NCI-H69 (cell line): ENCODE measurements around the gene TSPAN14.
A peak's percentile ranks its signal among the peaks of the same experiment; 100 is the strongest.

ENCODE experiments used
- DNase-seq: peaks from one replicate; lab custom pipeline; 2025; lab: John Stamatoyannopoulos, UW

Gene TSPAN14

DNA sequence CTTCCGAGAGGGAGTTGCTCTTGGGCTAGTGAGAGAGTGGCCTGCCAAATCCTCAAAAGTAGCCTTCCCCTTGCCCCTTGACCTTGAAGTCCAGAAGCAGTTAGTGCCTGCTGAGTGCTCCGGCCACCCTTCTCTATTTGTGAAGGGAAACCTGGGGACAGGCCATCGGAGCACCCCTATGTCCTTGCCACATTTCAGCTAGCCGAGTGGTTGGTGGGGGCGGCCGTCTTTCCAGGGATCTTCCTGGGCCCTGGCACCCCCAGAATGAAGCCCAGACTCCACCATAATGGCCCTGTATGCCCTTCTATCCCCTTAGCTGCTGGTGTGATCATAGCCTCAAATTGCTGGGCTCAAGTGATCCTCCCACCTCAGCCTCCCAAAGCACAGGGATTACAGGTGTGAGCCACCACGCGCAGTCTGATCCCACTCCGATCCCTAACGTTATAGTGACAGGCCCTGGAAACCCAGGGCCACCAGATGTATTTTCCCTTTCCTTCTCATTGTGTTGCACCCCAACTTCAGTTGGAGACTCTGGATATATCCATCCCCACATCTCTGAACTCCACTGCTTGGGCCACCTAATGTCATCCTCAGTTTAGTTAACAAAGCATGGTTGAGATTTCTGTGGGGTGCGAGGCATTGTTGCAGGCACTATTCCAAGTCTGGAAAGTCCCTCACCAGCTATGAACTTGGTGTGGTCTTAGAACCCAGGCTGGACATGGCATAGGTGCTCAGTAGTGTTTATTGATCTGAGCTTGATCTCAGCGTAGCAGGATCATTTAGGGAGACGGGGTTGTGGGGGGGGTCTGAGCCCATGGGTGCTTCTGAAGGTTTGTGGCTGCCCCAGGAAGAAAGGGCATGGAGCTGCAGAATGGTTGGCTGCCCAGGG lies 1.6 kb downstream of the TSPAN14 start:
- no peak for DNase-seq

DNA sequence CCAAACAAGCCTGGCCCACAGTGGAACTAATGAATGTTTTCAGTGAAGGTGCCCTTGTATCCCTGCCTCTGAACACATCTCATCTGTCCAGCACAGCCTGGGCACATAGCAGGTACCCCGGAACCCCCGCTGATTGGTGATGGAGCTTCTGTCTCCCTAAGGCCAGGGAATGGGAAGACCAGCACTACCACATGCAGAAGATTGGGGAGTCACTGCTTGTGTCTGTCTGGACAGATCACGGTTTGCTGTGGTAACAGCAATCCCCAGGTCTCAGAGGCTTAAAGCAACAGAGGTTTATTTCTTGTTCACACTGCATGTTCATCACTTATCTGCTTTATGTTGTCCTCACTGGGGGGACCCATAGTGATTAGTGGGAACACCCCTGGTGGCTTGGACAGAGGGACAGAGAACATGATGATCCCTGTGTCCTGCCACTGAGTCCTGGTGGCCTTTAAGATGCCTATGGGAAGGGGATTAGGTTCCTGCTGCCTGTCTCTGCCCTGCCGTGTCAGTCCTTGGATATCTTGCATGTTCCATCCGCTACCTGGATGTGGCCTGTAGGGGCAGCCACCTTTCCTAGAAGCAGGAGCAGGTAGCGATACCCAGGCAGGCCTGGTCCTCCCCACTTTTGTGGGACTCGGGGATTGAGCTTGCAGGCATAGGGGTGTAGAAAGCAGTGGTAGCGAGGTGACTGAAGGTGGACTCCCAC lies 3.6 kb downstream of the TSPAN14 start:
- no peak for DNase-seq

DNA sequence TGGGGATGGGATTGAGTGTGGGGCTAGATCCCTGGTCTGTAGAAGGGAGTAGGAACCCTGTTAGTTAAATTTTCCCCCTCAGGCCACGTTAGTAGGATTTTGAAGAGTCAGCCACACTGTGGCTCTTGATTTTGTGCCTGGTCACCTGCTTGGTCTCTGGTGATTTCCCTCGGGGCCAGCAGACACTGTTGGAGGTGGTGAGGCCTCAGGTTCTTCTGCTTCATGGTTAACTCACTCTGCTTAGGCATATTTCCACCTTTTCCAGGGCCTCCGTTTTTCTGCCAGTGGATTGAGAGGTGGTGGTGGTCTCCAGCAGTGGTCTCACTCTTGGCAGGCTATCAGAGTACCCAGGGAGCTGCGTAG lies 4.1 kb downstream of the TSPAN14 start:
- DNase-seq: no peak

DNA sequence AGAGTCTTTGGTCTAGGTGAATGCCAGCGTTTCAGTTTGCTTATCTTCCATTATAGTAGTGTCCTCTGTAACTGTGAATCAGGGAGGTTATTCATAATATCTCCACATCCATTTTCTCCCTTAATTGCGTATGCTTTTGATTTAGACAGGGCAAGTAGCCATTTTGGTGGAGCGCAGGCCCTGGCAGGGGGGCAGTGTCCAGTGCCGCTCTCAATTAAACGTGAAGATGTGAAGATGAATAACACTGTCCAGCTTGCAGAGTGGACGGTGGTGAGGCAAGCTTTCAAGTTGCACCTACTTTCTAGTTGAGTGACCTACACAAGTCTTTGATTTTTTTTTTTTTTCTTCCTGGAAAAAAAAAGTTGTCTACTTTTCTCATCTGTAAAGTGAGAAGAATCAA lies 4.5 kb downstream of the TSPAN14 start:
- DNase-seq: no peak

DNA sequence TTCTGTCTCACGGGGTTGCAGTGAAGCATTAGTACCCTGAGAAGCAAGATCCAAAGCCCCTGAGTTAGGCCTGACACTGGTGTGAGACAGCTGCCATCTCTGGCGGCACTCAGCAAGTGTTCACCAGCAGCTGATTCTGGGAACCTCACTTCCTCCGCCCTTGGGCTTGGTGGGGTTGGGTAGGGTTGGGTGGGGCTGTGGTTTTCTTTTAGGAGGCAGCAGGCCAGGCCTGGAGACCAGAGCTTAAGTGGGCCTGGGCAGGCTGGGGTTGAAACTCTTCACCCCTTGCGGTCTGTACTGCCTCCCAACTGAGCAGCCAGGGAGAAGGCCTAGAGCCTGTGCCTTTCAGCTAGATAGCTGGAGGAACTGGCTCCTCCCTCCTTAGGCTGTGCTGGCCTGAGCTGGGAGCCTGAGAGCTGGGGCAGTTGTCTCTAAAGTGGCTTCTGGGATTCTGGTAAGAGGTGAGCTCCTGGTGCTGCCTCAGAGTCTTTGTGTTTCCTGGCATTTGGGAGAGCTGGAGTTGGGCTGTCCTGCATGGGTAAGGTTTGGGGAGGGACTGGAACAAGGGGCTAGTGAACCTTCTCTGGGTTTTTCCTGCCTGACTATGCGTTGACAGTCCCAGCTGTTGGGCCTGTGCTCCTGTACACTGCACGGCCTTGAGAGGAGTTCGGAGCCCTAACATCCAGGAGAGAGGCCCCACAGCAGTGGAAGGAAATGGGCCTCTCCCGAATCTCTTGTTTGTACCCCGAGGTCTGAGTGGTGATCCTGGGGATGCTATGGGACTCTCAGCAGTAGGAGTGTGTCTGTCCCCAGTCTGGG lies 5.1 kb downstream of the TSPAN14 start:
- DNase-seq: peak; percentile 37

DNA sequence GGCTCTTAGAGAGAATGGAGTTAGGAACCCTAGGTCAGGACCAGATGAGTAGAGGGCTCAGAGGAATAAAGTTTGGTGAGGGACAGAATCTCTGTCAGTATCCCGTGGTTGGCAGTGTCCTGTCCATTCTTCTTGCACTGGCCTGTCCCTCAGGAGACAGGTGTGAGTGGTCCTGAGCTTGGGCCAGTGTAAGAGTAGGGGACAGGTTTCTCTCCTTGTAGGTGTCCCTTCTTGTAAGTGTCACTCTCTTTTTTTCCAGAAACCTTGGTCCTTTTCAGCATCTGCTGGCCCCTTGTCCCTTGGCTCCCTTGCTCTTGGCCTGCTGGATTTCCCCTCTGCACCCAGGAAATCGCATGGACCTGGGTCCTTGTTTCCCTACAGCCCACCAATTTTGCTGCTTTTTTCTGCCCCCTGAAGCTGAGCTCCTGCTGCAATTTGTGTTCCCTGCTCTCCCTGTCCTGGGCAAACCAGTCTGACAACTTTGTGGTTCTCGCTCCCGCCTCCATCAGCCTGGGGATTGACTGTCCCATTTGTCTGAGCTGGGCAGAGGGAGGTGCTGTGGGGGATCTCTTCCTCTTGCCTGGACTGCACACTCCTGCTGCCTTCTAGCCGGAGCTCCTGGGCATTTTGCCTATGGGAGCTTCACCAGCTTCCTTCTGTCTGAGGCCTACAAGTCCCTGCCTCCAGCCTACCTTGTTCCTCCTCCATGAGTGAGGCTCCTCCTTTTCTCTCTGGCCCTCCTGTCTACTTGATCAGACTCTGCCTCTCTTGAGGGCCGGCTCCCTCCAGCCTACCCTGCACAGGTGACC lies 6.5 kb downstream of the TSPAN14 start:
- DNase-seq: peak; percentile 20

DNA sequence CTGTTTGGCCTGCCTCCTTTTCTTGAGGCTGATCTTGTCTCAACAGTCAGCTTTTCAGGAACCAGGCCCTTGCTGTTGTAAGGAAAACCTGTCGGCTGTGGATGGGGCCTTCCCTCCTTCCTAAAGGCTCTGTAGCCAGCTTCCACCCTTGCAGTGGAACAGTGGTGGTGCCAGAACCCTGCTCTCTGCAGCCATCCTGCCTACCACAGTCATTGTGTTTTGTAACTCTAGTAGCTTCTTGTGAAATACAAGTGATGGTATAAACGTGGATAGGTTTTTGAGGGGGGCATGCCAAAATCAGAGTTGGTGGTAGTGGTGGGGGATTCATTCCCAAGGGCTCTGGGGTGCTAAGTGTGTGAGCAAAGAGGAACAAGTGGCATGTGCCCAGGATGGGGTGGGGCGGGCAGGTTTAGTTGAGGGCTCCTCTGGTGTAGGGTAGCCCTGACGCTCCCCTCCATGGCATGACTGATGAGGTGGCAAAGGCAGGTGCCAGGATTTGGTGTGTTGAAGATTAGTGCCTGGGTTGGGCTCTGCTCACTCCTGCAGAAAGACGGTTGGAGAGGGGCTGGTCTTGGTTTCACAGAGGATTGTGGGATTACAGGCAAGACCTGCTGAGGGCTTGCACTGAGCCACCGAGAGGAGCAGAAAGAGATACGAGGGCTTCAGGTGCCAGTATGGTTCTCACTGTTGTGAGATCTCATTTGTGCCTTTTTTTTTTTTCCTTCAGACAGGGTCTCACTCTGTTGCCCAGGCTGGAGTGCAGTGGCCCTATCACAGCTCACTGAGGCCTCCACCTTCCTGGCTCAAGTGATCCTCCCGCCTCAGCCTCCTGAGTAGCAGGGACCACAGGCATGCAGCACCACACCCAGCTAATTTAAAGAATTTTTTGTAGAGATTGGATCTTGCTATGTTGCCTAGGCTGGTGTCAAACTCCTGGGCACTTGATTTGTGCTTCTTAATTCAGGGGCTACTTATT lies 7.4 kb downstream of the TSPAN14 start:
- no peak for DNase-seq

DNA sequence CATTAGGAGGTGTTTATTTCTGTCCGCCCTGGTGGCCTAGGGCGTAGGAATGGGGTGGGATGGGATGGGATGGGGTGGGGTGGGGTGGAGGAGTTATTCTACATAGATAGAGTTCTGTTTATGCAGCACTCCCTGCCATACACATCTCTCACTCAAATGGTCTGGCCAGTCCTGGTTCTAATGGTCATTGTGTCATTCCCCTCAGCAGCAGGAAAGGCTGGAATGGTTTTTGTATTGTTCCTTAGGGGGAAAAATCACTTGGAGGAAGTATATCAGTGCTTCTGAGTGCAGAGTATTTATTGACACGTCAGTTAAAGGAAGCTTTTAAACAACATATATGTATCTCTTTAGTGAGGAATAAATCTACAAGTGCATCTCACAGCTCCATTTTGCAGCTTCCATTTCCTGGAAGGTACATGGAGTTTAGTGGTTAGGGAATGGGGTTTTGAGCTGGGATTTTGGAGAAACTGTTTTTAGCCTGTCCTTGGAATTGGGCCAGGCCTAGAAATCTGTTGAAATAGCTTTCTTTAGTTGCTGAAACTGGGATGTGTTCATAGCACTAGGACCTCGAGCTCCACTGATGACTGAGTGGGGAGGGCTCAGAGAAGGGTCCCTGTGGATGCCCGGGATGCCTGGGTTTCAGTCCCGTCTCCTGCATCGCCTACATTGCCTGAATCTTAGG lies 8.3 kb downstream of the TSPAN14 start:
- DNase-seq: peak; percentile 39

DNA sequence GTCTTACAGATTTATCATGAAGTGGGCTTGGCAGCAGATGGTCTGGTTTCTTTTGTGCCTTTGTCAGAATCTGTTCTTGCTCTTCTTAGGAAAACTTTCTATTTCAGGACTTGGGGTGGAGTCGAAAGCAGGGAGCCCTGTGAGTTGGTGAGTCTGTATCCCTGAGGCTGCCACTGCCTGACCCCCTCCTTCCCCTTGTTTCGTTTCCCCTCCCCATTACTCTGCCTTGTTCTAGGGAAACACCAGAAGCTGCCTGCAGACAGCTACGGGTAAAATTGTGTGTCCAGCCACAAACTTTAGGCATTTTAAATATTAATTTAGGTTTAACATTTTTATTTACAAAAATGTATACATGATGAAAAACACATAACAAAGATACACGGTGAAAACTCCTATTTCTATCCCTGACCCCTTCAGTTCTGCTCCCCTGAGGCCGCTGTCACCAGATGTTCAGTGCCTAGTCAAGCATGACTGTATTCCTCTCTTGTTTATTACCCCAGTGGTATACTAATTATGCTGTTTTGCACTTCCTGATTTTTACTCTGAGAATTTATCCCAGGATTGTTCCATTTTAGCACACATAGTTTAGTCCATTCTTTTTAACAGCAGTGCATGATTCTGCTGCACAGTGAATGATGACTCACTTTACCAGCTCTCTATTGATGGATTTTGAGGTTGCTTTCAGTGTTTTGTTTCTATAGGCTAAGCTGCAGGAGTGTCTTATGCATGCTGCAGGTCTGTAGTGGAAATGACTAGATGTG lies 9.1 kb downstream of the TSPAN14 start:
- DNase-seq: peak; percentile 74

DNA sequence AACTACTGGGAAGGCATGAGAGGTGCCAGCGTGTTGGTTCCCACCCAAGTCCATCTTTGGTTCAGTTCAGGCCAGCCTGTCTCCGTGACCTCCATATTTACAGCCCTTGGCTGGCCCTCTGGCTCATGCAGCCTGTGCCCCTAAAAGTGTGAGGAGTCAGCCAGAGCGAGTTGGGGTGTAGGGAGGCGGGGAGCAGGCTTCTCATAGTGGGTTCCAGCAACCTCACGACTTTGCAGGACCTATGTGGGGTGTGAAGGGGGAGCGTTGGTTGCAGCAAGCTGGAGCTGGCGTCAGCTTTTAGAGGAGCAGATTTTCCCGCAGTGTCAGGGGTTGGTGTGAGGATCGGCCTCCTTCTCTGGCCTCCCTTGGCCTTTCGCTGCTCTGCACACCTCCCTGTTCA lies 9.8 kb downstream of the TSPAN14 start:
- DNase-seq: no peak

DNA sequence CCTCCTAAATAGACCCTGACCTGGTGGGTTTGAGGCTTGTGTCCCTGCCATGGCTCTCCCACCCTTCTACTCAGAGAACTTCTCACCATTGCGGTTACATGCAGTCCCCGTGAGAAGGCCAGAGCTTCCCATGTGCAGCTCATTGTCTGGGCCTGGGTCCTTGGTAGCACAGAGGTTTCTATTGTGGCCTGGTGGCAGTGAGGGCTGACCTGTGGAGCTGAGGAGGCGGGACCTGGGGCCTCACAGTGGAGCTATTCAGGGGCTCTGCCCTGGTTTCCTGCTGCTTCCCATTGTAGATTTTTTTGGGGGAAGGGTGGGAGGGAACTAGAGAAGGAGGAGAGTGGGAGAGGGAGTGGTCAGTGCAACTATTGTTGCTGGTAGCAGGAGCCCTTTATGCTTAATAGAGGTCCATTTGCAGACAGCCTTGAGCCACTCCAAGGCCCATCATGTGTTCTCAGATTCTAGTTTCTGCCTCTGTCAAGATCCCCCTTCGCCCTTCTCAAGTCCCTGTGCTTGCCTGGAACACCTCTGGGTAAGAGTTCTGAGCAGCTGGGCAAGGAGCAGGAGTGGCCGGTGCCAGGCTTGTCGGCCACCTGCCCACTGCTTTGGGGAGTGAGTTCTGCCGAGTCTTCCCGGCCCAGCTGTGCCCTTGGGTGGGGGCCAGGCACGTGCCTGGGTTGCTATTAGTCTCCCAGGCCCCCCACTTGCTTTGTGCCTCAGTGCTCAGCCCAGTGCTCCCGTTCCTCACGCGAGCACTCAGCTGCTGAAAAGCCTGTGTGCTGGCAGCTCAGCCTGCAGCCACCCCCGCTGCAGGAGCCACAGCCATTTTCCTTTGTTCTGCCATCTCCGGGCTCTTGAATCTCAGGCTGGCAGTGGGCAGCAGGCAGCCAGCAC lies 10.7 kb downstream of the TSPAN14 start:
- peak; percentile 76 for DNase-seq

DNA sequence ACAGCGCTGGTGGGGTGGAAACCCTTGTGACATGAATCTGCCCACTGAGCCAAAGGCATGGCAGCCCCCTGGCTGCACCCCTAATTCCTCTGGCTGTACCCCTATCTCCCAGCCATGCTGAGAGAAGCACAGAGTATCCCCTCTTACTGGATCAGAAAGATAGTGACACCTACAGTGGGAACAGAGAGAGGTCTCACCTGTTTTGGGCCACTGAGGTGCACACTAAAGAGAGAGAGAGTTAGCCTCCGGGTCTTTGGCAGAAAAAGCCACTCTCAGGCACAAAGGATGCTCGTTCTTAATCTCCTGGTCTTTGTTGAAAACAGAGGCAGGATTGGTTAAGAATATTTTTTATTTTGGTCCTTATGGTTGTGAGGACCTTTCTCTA lies 11.3 kb downstream of the TSPAN14 start:
- peak; percentile 37 for DNase-seq

DNA sequence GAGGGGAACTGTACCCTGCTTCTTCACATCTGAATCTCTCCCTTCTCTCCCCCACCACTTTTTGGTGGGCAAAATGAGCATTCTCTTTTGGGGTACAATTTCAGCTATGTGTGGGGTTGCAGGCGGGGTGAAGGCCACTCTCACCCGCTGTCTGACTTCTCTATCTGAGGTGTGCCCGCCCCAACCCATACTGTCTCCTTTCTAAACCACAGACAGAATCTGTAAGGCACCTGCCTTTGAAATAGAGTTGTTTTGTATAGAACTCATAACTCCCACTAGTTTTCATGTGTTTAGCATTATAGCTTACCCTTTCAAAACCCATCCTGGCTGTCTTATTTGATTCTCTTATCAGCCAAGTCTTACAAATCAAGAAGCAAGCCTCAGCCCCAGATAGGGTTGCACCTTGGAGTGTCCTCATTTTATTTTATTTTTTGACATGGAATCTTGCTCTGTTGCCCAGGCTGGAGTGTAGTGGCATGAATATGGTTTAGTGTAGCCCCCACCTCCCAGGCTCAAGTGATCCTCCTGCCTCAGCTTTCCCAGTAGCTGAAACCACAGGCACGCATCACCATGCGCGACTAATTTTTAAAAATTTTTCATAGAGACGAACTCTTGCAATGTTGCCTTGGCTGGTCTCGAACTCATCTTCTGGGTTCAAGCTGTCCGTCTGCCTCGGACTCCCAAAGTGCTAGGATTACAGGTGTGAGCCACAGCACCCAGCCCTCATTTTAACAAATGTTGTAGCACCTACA lies 11.9 kb downstream of the TSPAN14 start:
- no peak for DNase-seq

DNA sequence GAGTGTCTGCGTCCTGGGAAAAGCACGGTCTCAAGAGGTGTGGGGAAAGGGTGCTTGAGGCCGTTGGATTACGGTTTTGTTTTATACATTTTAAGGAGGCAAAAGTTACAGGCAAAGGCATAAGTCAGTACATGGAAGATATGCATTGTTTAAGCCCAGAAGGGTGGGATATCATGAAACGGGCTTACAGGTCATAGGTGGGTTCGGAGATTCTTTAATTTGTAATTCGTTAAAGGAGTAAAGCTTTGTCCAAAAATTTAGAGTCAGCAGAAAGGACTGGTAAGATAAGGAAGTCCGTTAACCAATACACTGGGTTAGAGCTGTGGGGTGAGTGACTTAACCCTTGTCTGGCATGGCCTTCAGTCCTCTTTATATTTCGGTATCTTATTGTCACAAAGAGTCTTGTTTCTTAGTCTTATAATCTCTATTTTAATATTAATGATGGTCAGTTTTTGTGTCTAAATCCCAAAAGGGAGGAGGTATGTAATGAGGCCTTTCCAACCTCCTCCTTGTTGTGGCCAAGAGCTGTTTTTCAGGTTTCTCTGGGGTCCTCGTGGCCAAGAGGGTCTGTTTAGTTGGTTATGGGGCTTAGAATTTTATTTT lies 12.7 kb downstream of the TSPAN14 start:
- DNase-seq: no peak

DNA sequence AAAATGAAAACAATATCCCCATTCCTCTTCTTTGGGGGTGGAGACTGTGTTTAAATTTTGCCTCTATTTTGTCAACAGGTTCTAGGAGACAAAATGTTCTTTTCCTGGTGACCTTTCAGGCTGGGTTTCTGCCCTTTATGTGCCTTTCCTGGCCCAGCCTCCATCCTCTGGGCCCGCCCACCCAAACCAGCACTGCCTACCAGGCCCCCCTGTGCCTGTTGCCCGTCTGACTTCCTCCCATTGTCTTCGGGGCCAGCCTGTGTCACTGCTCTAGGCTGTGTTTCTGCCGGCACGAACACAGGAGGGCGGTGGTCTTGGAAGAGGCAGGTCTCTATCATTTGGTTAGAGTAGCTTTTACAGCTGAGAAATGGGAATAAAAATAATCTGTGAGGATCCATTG lies 13.9 kb downstream of the TSPAN14 start:
- DNase-seq: peak; percentile 66

DNA sequence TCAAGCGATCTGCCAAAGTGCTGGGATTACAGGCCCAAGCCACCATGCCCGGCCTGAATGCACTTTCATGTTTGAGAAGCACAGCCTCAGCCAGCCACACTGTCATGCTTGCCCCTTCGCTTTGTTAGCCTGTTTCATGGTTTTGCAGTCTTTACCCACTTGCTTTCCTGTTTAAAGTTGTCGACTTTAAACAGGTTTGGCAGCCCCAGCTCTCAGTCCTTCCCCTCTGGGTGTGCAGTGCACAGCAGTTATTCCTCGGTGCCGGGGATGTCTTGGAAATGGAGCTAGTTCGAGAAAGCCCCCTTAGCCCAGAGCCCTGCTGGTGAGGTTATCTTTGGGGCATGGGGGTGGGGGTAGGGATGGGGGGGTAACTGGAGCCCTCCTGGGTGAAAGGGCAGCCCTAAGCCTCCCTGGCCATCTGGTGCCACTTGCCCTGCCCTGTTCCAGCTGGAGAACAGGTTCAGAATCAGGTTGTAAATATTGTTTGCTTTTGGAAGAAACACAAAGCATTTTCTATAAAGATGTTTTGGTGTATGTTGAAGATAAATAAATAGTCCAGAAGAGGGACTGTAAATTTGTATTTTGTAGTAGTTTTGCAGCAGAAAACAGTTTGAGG lies 14.8 kb downstream of the TSPAN14 start:
- DNase-seq: no peak

DNA sequence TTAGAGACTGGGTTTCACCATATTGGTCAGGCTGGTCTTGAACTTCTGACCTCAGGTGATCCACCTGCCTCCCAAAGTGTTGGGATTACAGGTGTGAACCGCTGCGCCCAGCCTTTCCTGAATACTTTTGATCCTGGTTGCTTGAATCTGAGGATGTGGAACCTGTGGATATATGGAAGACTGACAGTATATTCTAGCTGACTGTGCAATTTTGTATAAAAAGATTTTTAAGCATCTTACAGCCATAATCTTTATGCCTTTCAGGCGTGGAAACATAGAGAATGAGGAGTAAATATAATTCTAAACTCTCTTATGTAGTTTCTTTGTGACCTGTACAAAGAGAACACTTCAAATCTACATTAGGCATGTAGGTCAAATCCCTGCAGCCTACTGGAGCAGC lies 16.2 kb downstream of the TSPAN14 start:
- no peak for DNase-seq
